SKM-1 (cell line): Measurements from ENCODE around the gene IKBKG.
"Not testable (repeated sequence)": the region's sequence is repeated elsewhere in the genome, so short reads cannot be mapped to it uniquely, and the experiment has no call there.

ENCODE experiments used
- DNase-seq: peaks from one replicate; lab custom pipeline; 2025; ENCODE audit not compliant: unreplicated experiment; lab: John Stamatoyannopoulos, UW

Gene IKBKG

DNA sequence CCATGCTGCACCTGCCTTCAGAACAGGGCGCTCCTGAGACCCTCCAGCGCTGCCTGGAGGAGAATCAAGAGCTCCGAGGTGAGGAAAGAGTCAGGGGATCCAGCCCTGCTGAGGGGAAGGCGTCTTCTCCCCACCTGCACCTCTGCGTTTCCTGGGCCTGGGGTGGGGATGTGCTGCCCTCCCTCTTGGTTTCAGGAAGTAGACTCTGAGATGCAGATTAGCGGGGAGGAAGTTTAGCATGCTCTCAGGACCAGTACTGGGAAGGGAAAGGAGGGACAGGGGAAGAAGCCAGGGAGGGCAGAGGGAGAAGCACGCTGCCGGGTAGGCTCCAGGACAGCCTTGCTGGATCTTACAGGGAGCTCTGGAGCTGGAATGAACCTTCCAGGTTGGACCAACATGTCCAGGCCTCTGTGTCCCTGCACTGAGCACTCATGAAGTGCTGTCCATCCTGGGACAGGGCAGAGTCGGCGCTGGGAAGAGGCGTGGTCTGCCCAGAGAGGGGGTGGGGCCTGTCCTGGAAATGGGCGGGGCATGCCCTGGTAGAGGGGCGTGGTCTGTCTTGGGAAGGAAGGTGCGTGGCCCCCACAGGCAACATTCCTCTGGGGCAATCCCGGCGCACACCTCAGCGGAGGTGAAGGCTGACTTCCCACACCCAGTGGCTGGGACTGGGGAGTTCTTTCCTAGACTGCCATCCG is 4.8 kb downstream of the IKBKG start:
- not testable (repeated sequence) for DNase-seq

DNA sequence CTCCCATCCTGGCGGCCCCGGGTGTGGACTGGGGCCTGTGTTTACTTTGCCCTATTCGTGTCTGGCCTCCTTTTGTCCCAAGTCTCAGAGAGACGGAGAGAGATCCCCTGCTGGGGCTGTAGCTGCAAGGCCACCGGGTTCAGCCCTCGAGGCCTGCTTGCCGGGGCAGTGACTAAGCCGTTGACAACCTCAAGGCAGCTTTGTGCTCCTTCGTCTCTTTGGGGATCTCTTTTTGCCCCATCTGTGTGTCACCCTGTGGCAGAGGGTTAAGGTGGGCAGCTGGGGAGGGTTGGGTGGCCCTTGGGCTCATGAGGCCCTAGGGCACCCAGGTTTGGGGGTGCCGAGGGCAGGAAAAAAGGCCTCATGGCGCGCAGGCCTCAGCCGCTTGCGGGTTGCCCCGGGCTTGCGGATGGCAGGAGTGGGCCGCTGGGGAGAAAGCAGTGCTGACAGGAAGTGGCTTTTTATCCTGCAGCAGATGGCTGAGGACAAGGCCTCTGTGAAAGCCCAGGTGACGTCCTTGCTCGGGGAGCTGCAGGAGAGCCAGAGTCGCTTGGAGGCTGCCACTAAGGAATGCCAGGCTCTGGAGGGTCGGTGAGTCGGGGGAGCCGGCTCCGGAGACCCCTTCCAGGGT is 10.8 kb downstream of the IKBKG start:
- not testable (repeated sequence) for DNase-seq

DNA sequence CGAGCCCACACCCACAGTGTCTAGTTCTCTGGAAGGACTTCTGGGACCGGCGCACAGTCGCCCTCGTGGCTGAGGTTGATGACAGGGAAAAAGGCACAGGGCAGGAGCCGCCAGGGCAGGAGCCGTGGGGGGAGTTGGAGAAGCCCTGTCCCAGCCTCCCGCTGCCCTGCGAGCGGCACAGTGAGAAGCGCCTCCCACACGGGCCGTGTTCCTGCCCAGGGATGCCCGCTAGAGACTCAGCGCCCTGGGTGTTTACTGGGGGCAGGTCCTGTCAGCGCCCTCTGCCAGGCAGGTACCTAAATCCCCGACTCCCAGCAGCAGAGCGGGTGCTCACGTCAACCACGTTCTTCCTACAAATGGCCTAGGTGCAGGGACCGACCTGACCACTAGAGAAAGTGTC is 11.5 kb downstream of the IKBKG start:
- not testable (repeated sequence) for DNase-seq

DNA sequence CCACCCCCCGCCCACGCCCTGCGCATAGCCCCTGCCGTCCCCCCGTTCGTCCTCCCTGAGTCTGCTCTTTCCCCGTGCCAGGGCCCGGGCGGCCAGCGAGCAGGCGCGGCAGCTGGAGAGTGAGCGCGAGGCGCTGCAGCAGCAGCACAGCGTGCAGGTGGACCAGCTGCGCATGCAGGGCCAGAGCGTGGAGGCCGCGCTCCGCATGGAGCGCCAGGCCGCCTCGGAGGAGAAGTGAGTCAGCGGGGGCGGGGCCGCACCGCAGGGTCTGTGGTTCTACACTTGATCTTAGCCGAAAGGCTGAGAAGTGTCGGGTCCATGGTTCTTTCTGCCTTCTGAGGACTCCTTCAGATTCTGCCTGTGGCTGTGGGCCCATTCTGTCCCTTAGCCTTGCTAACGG is 12.9 kb downstream of the IKBKG start:
- DNase-seq = not testable (repeated sequence)

DNA sequence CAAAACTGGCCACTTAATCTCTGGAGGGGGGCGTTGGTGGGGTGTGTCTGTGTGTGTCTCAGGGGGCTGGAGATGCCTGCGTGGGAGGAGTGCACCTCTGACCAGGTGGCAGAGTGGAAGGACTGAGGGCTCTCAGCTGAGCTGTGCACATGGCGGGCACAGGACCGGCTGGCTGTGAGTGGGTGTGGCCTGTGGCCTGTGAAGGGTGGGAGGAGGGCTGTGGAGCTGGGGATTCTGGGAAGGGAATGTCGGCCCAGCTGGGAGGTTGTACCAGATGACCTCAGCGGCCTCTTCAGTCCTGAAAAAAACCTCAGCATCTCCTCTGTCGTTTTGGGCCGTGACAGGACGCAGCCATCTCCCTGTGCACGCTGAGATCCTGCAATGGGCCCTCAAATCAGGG is 14.9 kb downstream of the IKBKG start:
- DNase-seq = not testable (repeated sequence)

DNA sequence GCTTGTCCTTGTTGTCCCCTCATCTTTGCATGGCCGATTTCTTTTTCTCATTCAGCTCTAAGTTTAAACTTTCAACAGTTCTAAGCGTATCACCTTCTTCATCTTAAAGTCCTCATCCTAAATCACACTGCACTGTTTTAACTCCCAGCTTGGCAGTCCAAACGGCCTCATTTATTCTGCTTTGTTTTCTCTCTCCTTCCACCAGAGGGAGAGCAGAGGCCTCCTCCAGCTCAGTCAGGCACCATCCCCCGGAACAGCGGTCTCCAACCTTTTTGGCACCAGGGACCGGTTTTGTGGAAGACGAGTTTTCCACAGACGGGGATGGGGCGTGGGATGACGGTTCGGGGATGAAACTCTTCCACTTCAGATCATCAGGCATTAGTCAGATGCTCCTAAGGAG is 22.9 kb downstream of the IKBKG start:
- not testable (repeated sequence) for DNase-seq

DNA sequence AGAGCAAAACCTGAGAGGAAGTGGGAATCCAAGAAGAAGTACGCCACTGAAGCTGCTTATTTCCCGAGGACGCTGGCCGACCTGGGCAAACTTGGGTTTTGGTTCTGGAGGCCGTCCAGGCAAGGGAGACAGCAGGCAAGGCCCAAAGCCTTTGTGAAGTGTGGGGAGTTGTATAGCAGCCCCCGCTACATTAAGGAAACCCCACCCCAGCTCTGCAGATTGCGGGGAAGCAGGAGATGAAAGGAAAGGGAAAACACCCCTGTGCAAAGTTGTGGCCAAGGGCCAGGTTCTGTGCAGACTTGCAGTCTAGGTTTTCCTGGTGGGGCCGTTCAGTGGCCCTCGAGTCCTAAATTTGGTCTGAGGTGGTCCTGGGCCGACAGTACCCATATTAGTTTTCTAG is 25.6 kb downstream of the IKBKG start:
- DNase-seq = not testable (repeated sequence)

DNA sequence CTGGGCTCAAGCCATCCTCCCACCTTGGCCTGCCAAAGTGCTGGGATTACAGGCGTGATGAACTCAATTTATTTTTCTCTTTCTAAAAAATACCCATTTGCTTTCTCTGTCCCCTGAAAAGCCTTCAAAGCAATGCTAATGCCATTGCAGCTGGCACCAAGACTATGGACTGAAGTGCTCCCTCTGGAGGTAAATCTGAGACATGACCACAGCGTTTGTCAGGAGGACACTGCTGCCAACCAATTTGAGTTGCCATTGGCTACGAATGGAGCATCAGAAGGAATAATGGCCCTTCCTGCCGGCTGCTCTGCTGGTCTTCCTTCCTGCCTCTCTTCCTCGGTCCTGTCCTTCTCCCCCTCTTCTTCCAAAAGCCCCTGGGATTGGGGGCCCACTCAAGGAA is 27.7 kb downstream of the IKBKG start:
- DNase-seq = not testable (repeated sequence)

DNA sequence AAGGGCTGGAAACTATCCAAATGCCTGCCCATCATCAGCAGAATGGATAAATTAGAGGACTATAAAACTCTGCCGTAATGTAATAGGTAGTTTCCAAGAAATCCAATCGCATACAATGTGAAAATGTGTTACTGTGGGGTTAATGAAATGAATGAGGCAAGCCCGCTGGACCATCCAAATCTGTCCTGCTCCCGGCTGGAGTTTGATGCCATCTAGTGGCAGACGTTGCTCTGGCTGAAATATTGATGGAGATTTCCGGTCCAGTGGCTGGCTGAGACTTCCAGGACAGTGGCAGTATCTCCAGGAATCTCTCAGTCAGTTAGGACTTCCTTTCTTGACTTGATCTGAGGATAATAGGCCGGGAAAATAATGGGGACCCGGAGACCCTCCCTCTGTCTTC is 35.6 kb downstream of the IKBKG start:
- DNase-seq = not testable (repeated sequence)

DNA sequence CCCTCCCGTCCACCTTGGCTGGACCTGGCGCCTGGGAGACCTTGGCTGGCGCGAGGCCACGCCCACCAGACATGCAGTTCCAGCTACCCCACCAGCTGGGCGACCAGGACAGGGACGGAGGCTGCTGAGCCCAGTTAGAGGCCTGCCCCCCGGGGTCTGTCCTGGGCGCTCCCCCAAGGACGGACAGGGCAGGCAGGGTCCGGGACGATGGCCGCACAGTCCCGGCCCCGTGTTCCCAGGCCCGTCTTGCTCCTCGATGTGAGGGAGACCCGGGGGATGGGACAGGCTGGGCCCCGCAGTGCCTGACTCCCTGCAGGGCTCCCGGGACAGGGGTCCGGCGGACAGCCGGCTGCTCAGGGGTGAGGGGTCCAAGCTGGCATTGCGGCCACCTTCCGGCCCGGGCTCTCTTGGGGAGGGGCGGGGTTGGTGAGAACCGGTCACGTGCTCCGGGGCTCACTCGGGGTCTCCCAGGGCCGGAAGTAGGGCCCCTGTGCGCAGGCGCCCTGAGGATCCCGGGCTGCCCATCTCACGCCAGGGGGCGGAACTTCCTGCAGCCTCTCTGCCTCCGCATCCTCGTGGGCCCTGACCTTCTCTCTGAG is 37.3 kb downstream of the IKBKG start, which contains the start of gene CTAG1A:
CTAG1A (plus strand) TSS at position 549 of the 599 bp plus-strand sequence. CDS start 74 bp downstream, outside the sequence.
- not testable (repeated sequence) for DNase-seq

DNA sequence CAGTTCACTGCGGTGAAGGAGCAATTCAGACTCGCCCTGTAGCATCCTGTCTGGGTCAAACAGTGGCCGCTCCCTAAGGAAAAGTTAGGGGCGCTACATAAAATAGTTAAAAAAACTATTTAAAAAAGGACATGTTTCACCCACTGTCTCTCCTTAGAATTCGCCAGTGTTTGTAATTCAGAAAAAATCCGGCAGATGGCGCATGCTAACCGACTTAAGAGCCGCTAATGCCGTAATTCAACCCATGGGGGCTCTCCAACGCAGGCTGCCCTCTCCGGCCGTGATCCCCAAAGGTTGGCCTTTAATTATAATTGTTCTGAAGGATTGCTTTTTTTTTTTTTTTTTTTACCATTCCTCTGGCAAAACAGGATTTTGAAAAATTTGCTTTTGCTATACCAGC is 43.0 kb downstream of the IKBKG start:
- not testable (repeated sequence) for DNase-seq

DNA sequence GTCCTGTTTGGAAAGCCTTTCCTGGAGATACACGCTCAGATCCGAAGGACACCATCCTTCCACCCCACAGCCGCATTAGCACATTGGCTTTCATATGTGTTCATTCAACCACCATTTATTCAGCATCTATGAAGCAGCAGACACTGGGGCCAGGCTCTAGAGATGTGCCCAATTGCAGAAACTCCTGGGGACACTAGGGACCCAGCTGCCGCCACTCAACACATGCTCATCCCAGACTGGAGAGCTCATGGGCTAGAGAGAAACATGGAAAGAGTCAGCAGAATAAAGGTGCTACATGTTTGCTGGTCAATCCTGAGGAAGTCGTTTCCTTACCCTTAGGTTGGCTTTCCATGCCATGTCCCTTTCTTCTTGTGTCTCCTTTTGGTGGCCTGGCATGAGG is 45.1 kb downstream of the IKBKG start:
- DNase-seq = no peak

DNA sequence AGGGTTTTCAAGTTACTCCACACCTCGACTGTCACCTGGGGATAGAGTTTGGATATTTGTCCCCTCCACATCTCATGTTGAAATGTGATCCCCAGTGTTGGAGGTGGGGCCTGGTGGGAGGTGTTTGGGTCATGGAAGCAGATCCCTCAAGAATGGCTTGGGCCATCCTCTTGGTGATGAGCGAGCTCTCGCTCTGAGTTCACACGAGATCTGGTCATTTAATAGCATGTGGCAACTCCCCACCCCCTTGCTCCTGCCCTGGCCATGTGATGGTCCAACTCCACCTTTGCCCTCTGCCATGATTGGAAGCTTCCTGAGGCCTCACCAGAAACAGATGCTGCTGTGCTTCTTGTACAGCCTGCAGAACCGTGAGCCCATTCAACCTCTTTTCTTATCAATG is 45.8 kb downstream of the IKBKG start:
- DNase-seq = no peak

DNA sequence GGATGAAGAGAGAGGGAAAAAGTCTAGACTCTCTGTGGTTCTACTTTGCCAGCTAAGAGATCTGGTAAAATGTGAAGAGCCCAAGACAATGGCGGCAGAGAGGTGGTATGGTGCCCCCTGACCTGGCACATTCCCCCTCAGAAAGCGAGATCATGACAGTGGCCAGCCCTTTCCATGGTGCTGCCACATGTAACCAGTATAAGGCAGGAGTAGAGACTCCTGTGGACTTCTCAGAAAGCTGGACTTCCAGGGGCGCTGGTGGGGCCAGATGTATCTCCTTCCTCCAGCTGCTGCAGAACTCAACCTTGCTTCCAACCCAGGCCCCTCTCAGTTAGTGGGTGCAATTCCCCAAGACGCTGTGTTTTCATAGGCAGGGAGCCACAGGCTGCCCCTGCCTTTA is 47.1 kb downstream of the IKBKG start:
- no peak for DNase-seq

DNA sequence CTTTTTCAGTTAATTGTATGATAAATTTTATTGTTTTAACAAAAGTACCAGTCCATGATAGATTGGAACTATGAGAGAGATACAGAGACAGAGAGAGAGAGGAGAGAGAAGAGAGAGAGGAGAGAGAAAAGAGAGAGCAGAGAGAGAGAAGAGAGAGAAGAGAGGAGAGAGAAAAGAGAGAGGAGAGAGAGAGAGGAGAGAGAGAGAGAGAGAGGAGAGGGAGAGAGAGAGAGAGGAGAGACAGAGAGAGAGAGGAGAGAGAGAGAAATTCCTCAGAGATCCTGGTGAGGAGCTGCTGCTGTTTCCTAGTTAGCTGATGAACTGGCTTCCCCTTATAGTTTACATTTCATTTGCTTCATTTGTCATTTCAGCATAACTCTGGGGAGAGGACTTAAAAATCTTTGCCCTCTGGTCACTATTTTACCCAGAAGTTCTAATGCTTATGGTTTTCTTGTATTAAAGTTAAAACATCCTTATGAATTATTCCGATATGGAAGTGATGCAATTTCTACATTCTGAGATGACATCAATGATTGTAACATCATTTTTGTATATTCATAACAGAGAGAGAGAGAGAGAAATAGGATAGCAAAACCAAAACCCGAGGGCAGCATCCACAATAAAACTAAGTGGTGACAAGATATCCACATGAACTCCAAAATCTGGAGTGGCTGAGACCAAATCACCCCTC is 48.3 kb downstream of the IKBKG start:
- DNase-seq = no peak

DNA sequence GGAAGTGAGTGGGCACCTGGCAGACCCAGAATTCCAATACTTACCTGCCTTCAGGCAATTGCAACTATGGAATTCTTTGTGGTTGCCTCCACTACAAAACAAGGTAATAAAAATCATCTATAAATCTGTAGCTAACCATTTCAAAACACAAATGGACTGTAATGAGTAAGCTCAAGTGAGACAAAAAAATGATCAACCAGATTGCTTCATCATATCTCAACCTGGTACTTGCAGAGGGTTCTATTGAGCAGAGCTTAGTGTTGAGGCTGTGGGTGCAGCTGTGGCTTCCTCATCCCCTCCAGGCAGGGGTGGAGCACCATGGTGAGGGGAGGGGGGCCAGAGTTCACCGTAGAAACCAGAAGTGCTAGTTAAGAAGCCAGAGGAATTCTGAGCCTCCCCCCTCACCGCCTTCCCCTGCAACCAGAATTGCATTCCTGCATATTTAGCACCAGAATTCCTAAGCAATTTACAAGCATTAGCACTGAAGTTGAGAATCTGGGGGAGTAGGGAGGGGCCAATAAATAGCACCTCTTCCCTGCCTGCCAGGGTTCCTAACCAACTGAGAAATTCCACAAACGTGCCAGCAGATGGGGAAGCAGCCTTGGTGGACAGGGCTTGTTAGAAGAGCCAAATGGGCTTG is 49.0 kb downstream of the IKBKG start:
- no peak for DNase-seq

DNA sequence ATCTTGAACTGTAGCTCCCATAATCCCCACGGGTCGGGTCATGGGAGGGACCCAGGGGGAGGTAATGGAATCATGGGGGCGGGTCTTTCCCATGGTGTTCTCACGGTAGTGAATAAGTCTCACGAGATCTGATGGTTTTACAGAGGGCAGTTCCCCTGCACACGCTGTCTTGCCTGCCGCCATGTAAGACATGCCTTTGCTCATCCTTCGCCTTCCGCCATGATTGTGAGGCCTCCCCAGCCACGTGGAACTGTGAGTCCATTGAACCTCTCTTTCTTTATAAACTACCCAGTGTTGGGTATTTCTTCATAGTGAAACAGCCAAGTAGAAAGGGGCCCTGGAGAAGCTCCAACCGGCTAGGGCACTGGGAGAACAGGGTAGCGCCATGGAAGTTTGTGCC is 49.8 kb downstream of the IKBKG start:
- no peak for DNase-seq

DNA sequence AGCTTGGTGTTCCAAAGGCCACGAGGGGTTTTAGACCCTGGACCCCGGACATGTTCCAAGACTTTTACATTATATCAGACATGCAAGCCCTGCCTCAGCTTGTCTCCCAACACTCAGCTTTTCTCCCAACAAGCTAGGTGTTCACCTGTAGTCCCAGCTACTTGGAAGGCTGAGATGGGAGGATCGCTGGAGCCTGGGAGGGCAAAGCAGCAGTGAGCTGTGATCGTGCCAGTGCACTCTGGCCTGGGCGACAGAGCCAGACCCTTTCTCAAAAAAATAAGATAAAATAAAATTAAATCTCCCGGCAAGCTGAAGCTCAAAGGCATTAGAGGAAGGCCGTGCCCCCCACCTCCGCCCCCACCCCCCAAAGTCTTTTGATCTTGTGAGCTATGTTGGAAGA is 51.2 kb downstream of the IKBKG start:
- no peak for DNase-seq

DNA sequence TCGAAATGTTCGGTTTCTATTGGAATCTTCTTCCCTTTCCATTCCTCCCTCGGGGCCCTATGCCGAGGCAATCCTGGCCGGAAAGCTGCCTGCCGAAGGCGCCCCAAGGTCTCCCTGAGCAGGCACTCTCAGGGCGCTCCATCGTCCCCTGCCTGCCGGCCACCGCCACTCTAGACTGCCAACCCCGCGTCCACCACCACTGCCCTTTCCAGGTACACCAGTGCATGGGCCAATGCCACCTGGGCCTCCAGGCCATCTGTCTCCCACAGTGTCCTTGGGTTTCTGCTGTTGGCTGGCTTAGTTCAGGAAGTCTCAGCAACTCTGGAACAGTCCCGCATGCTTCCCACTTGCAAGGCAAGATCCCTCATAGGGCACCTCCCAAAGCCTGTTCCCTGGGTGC is 52.1 kb downstream of the IKBKG start:
- DNase-seq = no peak

DNA sequence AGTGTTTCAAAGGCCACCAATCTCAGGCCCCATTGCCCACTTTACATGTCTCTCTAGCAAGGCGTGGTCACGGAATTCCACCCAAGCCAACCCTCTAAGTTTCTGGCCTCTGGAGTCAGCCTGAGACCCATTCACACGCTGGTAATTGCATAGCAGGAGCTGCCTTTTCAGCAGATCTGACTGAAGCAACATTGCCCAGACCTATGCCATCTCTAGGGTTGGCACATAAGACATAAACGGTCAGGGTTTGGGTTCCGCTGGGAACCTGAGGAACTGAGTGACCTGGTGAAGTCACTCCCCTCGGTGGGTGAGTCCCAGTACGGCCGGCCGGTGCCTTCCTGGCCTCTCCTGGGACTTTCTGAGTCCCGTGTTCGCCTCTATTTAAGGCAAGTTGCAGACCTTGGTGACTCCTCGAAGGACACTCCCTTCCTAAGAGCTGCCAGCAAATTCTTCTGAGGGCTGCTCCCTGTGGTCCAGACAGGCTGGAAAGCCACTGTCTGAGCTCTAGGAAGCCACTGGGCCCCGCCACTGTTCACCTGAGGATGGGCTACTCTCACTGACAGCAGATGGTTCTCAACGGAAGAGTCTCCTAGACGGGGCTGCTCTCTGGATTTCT is 53.4 kb downstream of the IKBKG start:
- no peak for DNase-seq

DNA sequence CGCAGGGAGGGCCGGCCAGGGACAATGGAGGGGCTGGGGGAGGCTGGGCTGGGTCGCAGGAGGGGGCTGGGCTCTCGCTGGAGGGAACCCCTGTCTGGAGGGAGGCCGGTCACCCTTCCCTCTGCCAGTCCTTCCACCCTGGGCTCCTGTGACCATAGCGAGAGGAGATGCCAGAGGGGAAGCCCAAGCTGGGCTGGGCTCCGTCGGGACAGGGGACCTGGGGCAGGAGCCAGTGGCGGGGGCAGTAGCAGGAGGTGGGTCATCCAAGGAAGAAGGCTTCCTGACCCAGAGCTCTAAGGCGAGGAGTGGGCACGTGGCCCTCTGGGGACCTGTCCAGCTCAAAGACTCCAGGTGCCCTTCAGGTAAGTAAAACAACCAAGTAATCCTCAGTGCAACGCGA is 54.8 kb downstream of the IKBKG start:
- DNase-seq = no peak
